Esophagus squamous epithelium (tissue), 5 donors: ENCODE data around the gene CARS2. TPM values are rescaled to one million over a fixed set of nuclear protein-coding genes. Genes with fewer than 3 reads are reported as not detected.
"Not testable (repeated sequence)": the region's sequence is repeated elsewhere in the genome, so short reads cannot be mapped to it uniquely, and the experiment has no call there.

Source experiments
- DNase-seq: peaks from one replicate; lab custom pipeline; 2025; lab: John Stamatoyannopoulos, UW
- H3K27ac ChIP-seq, 4 donors: fragments of 200-600 bp; sonication (generic); one replicate each; pipeline ENCODE4 v1.5.1; 2016 to 2019; ENCODE audit warnings: mild to moderate bottlenecking in 1 of 4
- H3K27me3 ChIP-seq, 4 donors: fragments of 200-600 bp; sonication (generic); 1 replicate in 3 of 4; 2 replicates in 1 of 4; pipeline versions ENCODE4 v1.5.1 to v1.6.0; 2017 to 2021; ENCODE audit warnings: antibody characterized with exemption in 1 of 4
- H3K36me3 ChIP-seq, 3 donors: fragments of 200-600 bp; sonication (generic); one replicate each; pipeline ENCODE4 v1.5.1; 2016 to 2019
- H3K4me1 ChIP-seq, 3 donors: fragments of 200-600 bp; sonication (generic); one replicate each; pipeline ENCODE4 v1.5.1; 2017 to 2019
- H3K4me3 ChIP-seq, 4 donors: fragments of 200-600 bp; sonication (generic); 1 replicate in 3 of 4; 2 replicates in 1 of 4; pipeline ENCODE4 v1.5.1; 2016 to 2019; ENCODE audit warnings: mild to moderate bottlenecking in 2 of 4, moderate library complexity in 1 of 4
- H3K9me3 ChIP-seq, 3 donors: fragments of 200-600 bp; sonication (generic); one replicate each; pipeline ENCODE4 v1.5.1; 2016 to 2019
- POLR2A ChIP-seq, 4 donors: fragments of 450-650 bp; IDR thresholded peaks; one replicate each; pipeline ENCODE4 v1.6.1; 2017; ENCODE audit warnings: antibody characterized with exemption in 4 of 4, mild to moderate bottlenecking in 4 of 4, moderate library complexity in 3 of 4
- WGBS, 2 donors: methylation state at CpG; one replicate each; pipeline ENCODE4 v1.1.5; 2018; 5-methylcytosine and 5-hydroxymethylcytosine counted together
- intact Hi-C: fragments of 100-400 bp; cut with DNase I; formaldehyde crosslinking; loops from one replicate; pipeline ENCODE4 v1.15.0; 2022
- total RNA-seq, 4 donors: library from RNA; depleted of rRNA; stranded (reverse); fragments of >200 nt; gene quantifications; one replicate each; pipeline ENCODE4 v1.1.0, GENCODE V29; 2016
- TF ChIP-seq, protein P1 (sequence below), 6 experiments: fragments of 450-650 bp in 4 of 6; fragments of 200-600 bp in 2 of 6; sonication (generic) in 2 of 6; IDR thresholded peaks; one replicate each; pipeline ENCODE4 v1.5.1; 2016 to 2019; ENCODE audit warnings: antibody characterized with exemption in 6 of 6, mild to moderate bottlenecking in 4 of 6, moderate library complexity in 4 of 6
- donor health status: DM: yes; HTN: yes; CAD: no.

Gene CARS2
- total RNA-seq, 4 donors from 2014 or later = 24.9 to 54.9 (median 33.5) TPM

GRCh38 chr13:110737555-110737954, 31.6 kb upstream of the CARS2 start:
- no peak for DNase-seq
- intact Hi-C loops = no loop called here
- no peak overlapping the region for H3K27ac ChIP-seq
- no peaks in the 10 kb centered on the region for H3K4me1 ChIP-seq
- H3K9me3 ChIP-seq = no peaks in the 10 kb centered on the region
- H3K4me3 ChIP-seq = no peak overlapping the region
- H3K36me3 ChIP-seq = no peaks in the 10 kb centered on the region
- TF ChIP-seq, protein P1, sequence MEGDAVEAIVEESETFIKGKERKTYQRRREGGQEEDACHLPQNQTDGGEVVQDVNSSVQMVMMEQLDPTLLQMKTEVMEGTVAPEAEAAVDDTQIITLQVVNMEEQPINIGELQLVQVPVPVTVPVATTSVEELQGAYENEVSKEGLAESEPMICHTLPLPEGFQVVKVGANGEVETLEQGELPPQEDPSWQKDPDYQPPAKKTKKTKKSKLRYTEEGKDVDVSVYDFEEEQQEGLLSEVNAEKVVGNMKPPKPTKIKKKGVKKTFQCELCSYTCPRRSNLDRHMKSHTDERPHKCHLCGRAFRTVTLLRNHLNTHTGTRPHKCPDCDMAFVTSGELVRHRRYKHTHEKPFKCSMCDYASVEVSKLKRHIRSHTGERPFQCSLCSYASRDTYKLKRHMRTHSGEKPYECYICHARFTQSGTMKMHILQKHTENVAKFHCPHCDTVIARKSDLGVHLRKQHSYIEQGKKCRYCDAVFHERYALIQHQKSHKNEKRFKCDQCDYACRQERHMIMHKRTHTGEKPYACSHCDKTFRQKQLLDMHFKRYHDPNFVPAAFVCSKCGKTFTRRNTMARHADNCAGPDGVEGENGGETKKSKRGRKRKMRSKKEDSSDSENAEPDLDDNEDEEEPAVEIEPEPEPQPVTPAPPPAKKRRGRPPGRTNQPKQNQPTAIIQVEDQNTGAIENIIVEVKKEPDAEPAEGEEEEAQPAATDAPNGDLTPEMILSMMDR (IDR thresholded peaks at IDR 0.05) = no peak
- TF ChIP-seq POLR2A (IDR thresholded peaks at IDR 0.05) = no peak
- no peaks in the 10 kb centered on the region for H3K27me3 ChIP-seq

DNA sequence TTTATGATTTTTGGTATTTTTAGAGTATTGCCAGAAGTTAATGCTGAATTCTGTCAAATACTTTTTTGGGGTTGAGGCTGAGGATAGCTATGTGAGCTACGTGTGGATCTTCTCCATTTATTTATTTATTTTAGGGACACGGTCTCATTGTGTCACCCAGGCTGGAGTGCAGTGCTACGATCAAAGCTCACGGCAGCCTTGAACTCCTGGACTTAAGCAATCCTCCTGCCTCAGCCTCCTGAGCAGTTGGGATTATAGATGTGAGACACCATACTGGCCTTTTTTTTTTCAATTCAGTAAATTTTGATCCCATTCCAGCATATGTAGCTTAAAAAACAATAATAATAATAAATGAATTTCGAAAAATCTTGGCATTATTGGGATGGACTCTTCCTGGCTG, 28.6 kb upstream of the CARS2 start:
- Histone ChIP-seq H3K9me3 (no peaks in the 10 kb centered on the region), H3K27ac (no peak overlapping the region), H3K27me3 (no peaks in the 10 kb centered on the region), H3K36me3 (no peaks in the 10 kb centered on the region), H3K4me1 (no peaks in the 10 kb centered on the region), H3K4me3 (no peak overlapping the region)
- intact Hi-C loops = no loop called here
- 81 to 84% methylated on average over 5 of the region's 5 CpGs for WGBS, 2 donors
- TF ChIP-seq, protein P1 (IDR thresholded peaks at IDR 0.05) = no peak
- no peak for TF ChIP-seq POLR2A (IDR thresholded peaks at IDR 0.05)
- DNase-seq = no peak

- Histone ChIP-seq H3K4me3 (no peak overlapping the region), H3K27ac (no peak overlapping the region), H3K27me3 (no peaks in the 10 kb centered on the region), H3K4me1 (no peaks in the 10 kb centered on the region), H3K36me3 (no peaks in the 10 kb centered on the region), H3K9me3 (no peaks in the 10 kb centered on the region)
- no peak for DNase-seq
- WGBS, 2 donors = 95 to 100% methylated on average over 1 to 3 of the region's 3 CpGs
- intact Hi-C loops = no loop called here
- TF ChIP-seq, protein P1 (IDR thresholded peaks at IDR 0.05) = no peak
- TF ChIP-seq POLR2A (IDR thresholded peaks at IDR 0.05) = no peak
Observed at GRCh38 chr13:110731072-110731471, 25.2 kb upstream of the CARS2 start.

- WGBS, 2 donors = 63 to 85% methylated on average over 9 of the region's 9 CpGs
- Histone ChIP-seq H3K9me3 (no peaks in the 10 kb centered on the region), H3K27me3 (no peaks in the 10 kb centered on the region), H3K27ac (no peak overlapping the region), H3K36me3 (peaks cover 0 to 1% (median 0%) of the 10 kb centered on the region in 3 donors), H3K4me1 (peaks cover 0 to 4% (median 0%) of the 10 kb centered on the region in 3 donors), H3K4me3 (no peak overlapping the region)
- intact Hi-C loops = no loop called here
- DNase-seq = no peak
- TF ChIP-seq, protein P1 (IDR thresholded peaks at IDR 0.05) = no peak
Observed at GRCh38 chr13:110726726-110727125, 20.8 kb upstream of the CARS2 start.

GRCh38 chr13:110726153-110726552, 20.2 kb upstream of the CARS2 start:
- H3K9me3 ChIP-seq, intact Hi-C loops, H3K4me1 ChIP-seq, H3K27me3 ChIP-seq, H3K4me3 ChIP-seq, DNase-seq, H3K36me3 ChIP-seq, H3K27ac ChIP-seq: not testable (repeated sequence)
- 86 to 100% methylated on average over 1 of the region's 6 CpGs for WGBS, 2 donors

GRCh38 chr13:110723598-110723997, 17.7 kb upstream of the CARS2 start:
- DNase-seq = no peak
- Histone ChIP-seq H3K36me3 (peaks cover 0 to 30% (median 3%) of the 10 kb centered on the region in 3 donors), H3K4me1 (peaks cover 0 to 4% (median 0%) of the 10 kb centered on the region in 3 donors), H3K27me3 (no peaks in the 10 kb centered on the region), H3K27ac (no peak overlapping the region), H3K9me3 (no peaks in the 10 kb centered on the region), H3K4me3 (no peak overlapping the region)
- no peak for TF ChIP-seq POLR2A (IDR thresholded peaks at IDR 0.05)
- TF ChIP-seq, protein P1 (IDR thresholded peaks at IDR 0.05) = no peak
- intact Hi-C loops = no loop called here
- 82 to 87% methylated on average over 8 of the region's 8 CpGs for WGBS, 2 donors
